Subcutaneous adipose tissue (tissue), 4 donors: ENCODE results near the gene MRPL45. TPM values are rescaled to one million over a fixed set of nuclear protein-coding genes. Genes with fewer than 3 reads are reported as not detected.

Source experiments
- CTCF ChIP-seq: fragments of 450-650 bp; IDR thresholded peaks from one replicate; pipeline ENCODE4 v1.5.1; 2016; ENCODE audit warnings: low read depth, mild to moderate bottlenecking, control low read depth, antibody characterized with exemption, moderate library complexity
- total RNA-seq, 4 donors: library from RNA; depleted of rRNA; stranded (reverse); fragments of >200 nt; gene quantifications; one replicate each; pipeline ENCODE4 v1.1.0, GENCODE V29; 2016

The MRPL45 gene
- total RNA-seq, 4 donors from 2014 or later: 31.8 to 40.9 (median 38.5) TPM

GRCh38 chr17:38338053-38338452 lies 41.1 kb downstream of the MRPL45 start:
- TF ChIP-seq CTCF: no peak

GRCh38 chr17:38338535-38338934 lies 41.6 kb downstream of the MRPL45 start:
- TF ChIP-seq CTCF: no peak

- no peak for TF ChIP-seq CTCF
These were observed 42.9 kb downstream of the MRPL45 start for GRCh38 chr17:38339891-38340290.

- TF ChIP-seq CTCF: no peak
These were observed 44.2 kb downstream of the MRPL45 start for GRCh38 chr17:38341035-38341721.

GRCh38 chr17:38342886-38343607 lies 46.1 kb downstream of the MRPL45 start:
- no peak for TF ChIP-seq CTCF

GRCh38 chr17:38343608-38344419 lies 46.8 kb downstream of the MRPL45 start, which contains the start of gene GPR179:
TSS of gene GPR179 (minus strand) at chr17:38343956. CDS start at chr17:38343789, 167 bp downstream.
- no peak for TF ChIP-seq CTCF

- no peak for TF ChIP-seq CTCF
These were observed 47.4 kb downstream of the MRPL45 start for GRCh38 chr17:38344420-38344745.
